Fibroblast of lung (primary cell): ENCODE results near the gene FAM13A. TPM values are rescaled to one million over a fixed set of nuclear protein-coding genes. Genes with fewer than 3 reads are reported as not detected.

Source experiments
- DNase-seq, 2 donors: peaks; one replicate each; pipeline versions ENCODE4 v3.0.0 to v3.0.0-alpha.2; 2010; ENCODE audit warnings: low read depth in 2 of 2
- H2AFZ ChIP-seq: 2 replicates; pipeline ENCODE4 v1.5.1; 2012; ENCODE audit warnings: low read length, control low read depth, inconsistent platforms
- H3K27ac ChIP-seq: 2 replicates; pipeline ENCODE4 v1.5.1; 2011; ENCODE audit warnings: low read length, control low read depth; ENCODE audit not compliant: insufficient read depth
- H3K27me3 ChIP-seq: 2 replicates; pipeline ENCODE4 v1.5.1; 2011; ENCODE audit warnings: mild to moderate bottlenecking, low read length; ENCODE audit not compliant: control insufficient read depth, insufficient read depth
- H3K36me3 ChIP-seq: 2 replicates; pipeline ENCODE4 v1.5.1; 2011; ENCODE audit warnings: low read length; ENCODE audit not compliant: control insufficient read depth, insufficient read depth
- H3K4me1 ChIP-seq: 2 replicates; pipeline ENCODE4 v1.5.1; 2011; ENCODE audit warnings: low read length; ENCODE audit not compliant: control insufficient read depth, insufficient read depth; ENCODE audit errors: extremely low read depth
- H3K4me2 ChIP-seq: 2 replicates; pipeline ENCODE4 v1.5.1; 2011; ENCODE audit warnings: low read length, control low read depth; ENCODE audit not compliant: insufficient read depth; ENCODE audit errors: extremely low read depth
- H3K4me3 ChIP-seq, 4 experiments: fragments of 200-600 bp in 1 of 4; sonication (generic) in 1 of 4; replicated peaks in 1 of 4; 2 replicates each; pipeline ENCODE4 v1.5.1; 2011 to 2016; ENCODE audit warnings: low read length in 4 of 4, low read depth in 3 of 4, mild to moderate bottlenecking in 3 of 4, control low read depth in 2 of 4, inconsistent platforms in 1 of 4, mixed read lengths in 1 of 4; ENCODE audit not compliant: insufficient read depth in 1 of 4; ENCODE audit errors: control extremely low read depth in 1 of 4
- H3K79me2 ChIP-seq: 2 replicates; pipeline ENCODE4 v1.5.1; 2012; ENCODE audit warnings: mild to moderate bottlenecking, low read length, inconsistent platforms; ENCODE audit not compliant: control insufficient read depth, insufficient read depth
- H3K9ac ChIP-seq: 2 replicates; pipeline ENCODE4 v1.5.1; 2011; ENCODE audit warnings: mild to moderate bottlenecking, low read length, control low read depth; ENCODE audit not compliant: insufficient read depth
- H3K9me3 ChIP-seq: 2 replicates; pipeline ENCODE4 v1.5.1; 2012; ENCODE audit warnings: low read depth, low read length; ENCODE audit not compliant: control insufficient read depth, insufficient read depth
- H4K20me1 ChIP-seq: 2 replicates; pipeline ENCODE4 v1.5.1; 2011; ENCODE audit warnings: low read length; ENCODE audit not compliant: control insufficient read depth, insufficient read depth; ENCODE audit errors: extremely low read depth
- CTCF ChIP-seq, 2 donors: IDR thresholded peaks in 1 of 2; conservative IDR thresholded peaks in 1 of 2; 1 replicate in 1 of 2; 2 replicates in 1 of 2; pipeline ENCODE4 v1.5.1; 2011 to 2012; ENCODE audit warnings: low read length in 2 of 2, control low read depth in 1 of 2, inconsistent platforms in 1 of 2, low read depth in 1 of 2, mild to moderate bottlenecking in 1 of 2
- EZH2 ChIP-seq: IDR thresholded peaks from 2 replicates; pipeline ENCODE4 v1.5.1; 2012; ENCODE audit warnings: low read length, control low read depth, mild to moderate bottlenecking; ENCODE audit errors: missing control alignments
- polyA plus RNA-seq, 2 donors: library from polyadenylated mRNA; depleted of rRNA in 1 of 2; stranded (reverse) in 1 of 2; unstranded in 1 of 2; fragments of >200 nt; gene quantifications; 2 replicates each; pipeline ENCODE4 v1.2.1, GENCODE V29; 2011 to 2012; ENCODE audit warnings: missing spikeins in 1 of 2
- total RNA-seq: library from RNA; depleted of rRNA; stranded (reverse); fragments of >200 nt; gene quantifications from 2 replicates; pipeline ENCODE4 v1.2.1, GENCODE V29; 2014

The FAM13A gene
- total and polyA plus RNA-seq, 2 donors (not counting 1 experiment from before 2014, with no cell fraction given), result 14.3 to 23.9 TPM

- Histone ChIP-seq H3K9me3 (no peaks in the 10 kb centered on the region), H3K27me3 (no peaks in the 10 kb centered on the region), H2AFZ (no peak overlapping the region), H3K4me1 (no peaks in the 10 kb centered on the region), H3K36me3 (no peaks in the 10 kb centered on the region), H3K4me3 (no peak overlapping the region), H4K20me1 (no peaks in the 10 kb centered on the region), H3K4me2 (no peak overlapping the region), H3K79me2 (no peaks in the 10 kb centered on the region), H3K27ac (no peak overlapping the region), H3K9ac (no peak overlapping the region)
- no peak for DNase-seq
- no peak for TF ChIP-seq EZH2
- no peak for TF ChIP-seq CTCF (conservative IDR thresholded peaks at IDR 0.05 in 1 of 2, IDR thresholded peaks at IDR 0.05 in 1 of 2; ENCODE audit: low read depth in 1 of 2, low read length in 2 of 2)
Measured at GRCh38 chr4:88780389-88780788, 276.6 kb downstream of the FAM13A start.

GRCh38 chr4:88779431-88779830 is 277.6 kb downstream of the FAM13A start:
- TF ChIP-seq EZH2, result no peak
- no peak for TF ChIP-seq CTCF (conservative IDR thresholded peaks at IDR 0.05 in 1 of 2, IDR thresholded peaks at IDR 0.05 in 1 of 2; ENCODE audit: low read depth in 1 of 2, low read length in 2 of 2)
- H3K9ac ChIP-seq, result no peak overlapping the region
- H3K4me2 ChIP-seq, result no peak overlapping the region

GRCh38 chr4:88775529-88775928 is 281.5 kb downstream of the FAM13A start:
- H3K79me2 ChIP-seq, result no peaks in the 10 kb centered on the region
- no peaks in the 10 kb centered on the region for H4K20me1 ChIP-seq
- H3K9ac ChIP-seq, result no peak overlapping the region
- no peak overlapping the region for H2AFZ ChIP-seq
- no peak overlapping the region for H3K4me3 ChIP-seq
- DNase-seq, result no peak
- TF ChIP-seq CTCF (conservative IDR thresholded peaks at IDR 0.05 in 1 of 2, IDR thresholded peaks at IDR 0.05 in 1 of 2; ENCODE audit: low read depth in 1 of 2, low read length in 2 of 2), result no peak
- no peak for TF ChIP-seq EZH2
- H3K9me3 ChIP-seq, result no peaks in the 10 kb centered on the region
- H3K27me3 ChIP-seq, result no peaks in the 10 kb centered on the region
- no peaks in the 10 kb centered on the region for H3K4me1 ChIP-seq
- no peak overlapping the region for H3K27ac ChIP-seq
- no peak overlapping the region for H3K4me2 ChIP-seq
- H3K36me3 ChIP-seq, result no peaks in the 10 kb centered on the region

More at GRCh38 chr4:88779431-88779830, 277.6 kb downstream of the FAM13A start:
- H3K79me2 ChIP-seq, result no peaks in the 10 kb centered on the region
- H3K9me3 ChIP-seq, result no peaks in the 10 kb centered on the region
- H3K4me3 ChIP-seq, result no peak overlapping the region
- H3K4me1 ChIP-seq, result no peaks in the 10 kb centered on the region
- peak in 1 of 2 donors; percentile 90 for DNase-seq
- H3K36me3 ChIP-seq, result no peaks in the 10 kb centered on the region
- no peak overlapping the region for H3K27ac ChIP-seq
- H4K20me1 ChIP-seq, result no peaks in the 10 kb centered on the region
- no peak overlapping the region for H2AFZ ChIP-seq
- H3K27me3 ChIP-seq, result no peaks in the 10 kb centered on the region
